Cardiac muscle cell (in vitro differentiated cells and primary cell): ENCODE data around the gene CERS6. TPM values are rescaled to one million over a fixed set of nuclear protein-coding genes. Genes with fewer than 3 reads are reported as not detected.

ENCODE experiments used
- DNase-seq, 2 donors: peaks; one replicate each; pipeline versions ENCODE4 v3.0.0 to v3.0.0-alpha.2; 2010 to 2017; ENCODE audit warnings: low read depth in 1 of 2, low spot score in 1 of 2
- H3K27ac ChIP-seq: fragments of 200-600 bp; sonication (generic); 2 replicates; pipeline ENCODE4 v1.5.1; 2016
- H3K27me3 ChIP-seq: fragments of 200-600 bp; sonication (generic); 2 replicates; pipeline ENCODE4 v1.6.0; 2016; ENCODE audit warnings: control low read depth
- H3K36me3 ChIP-seq: fragments of 200-600 bp; sonication (generic); 2 replicates; pipeline ENCODE4 v1.5.1; 2016; ENCODE audit warnings: control low read depth
- H3K4me1 ChIP-seq: fragments of 200-600 bp; sonication (generic); 2 replicates; pipeline ENCODE4 v1.8.1; 2017; ENCODE audit warnings: low read depth, mild to moderate bottlenecking, mixed run types
- H3K4me3 ChIP-seq: fragments of 200-600 bp; sonication (generic); 2 replicates; pipeline ENCODE4 v1.5.1; 2016; ENCODE audit warnings: mild to moderate bottlenecking
- H3K9me3 ChIP-seq: fragments of 200-600 bp; sonication (generic); 2 replicates; pipeline ENCODE4 v1.5.1; 2017; ENCODE audit warnings: low read depth, mild to moderate bottlenecking, control low read depth
- polyA plus RNA-seq: library from polyadenylated mRNA; unstranded; fragments of >200 nt; fragmentation: Nextera tagmentation; extraction: Ambion mirVana; gene quantifications from 2 replicates; pipeline ENCODE4 v1.2.1, GENCODE V29; 2016
- total RNA-seq: library from RNA; depleted of rRNA; stranded (reverse); fragments of >200 nt; gene quantifications from 2 replicates; pipeline ENCODE4 v1.2.3, GENCODE V29; 2016
- TF ChIP-seq, protein P1 (sequence below): IDR thresholded peaks from 2 replicates; pipeline ENCODE4 v1.5.1; 2012; ENCODE audit warnings: low read depth, mild to moderate bottlenecking, low read length

The CERS6 gene
- total and polyA plus RNA-seq, 2 experiments from 2014 or later, result 17.1 to 26.6 TPM

DNA sequence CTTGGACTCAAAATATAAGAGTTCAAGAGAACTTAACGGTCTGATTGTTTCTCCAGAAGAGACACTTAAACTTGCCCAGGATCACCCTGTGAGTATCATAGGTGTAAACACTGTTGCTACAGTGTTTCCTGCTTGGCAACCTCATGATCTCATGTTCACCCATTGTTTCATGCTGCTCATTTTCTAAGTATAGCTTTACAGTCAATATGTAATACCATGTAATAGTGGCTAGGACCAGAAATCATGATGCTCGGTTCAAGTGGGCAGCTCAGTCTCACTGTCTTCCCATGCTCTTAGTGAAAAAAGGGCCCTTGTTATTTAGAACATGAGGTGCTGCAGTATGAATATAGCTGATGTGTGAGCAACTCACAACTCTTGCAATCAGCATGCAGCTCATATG, 157.5 kb downstream of the CERS6 start:
- no peak overlapping the region for H3K4me3 ChIP-seq
- DNase-seq, result no peak
- H3K9me3 ChIP-seq, result no peaks in the 10 kb centered on the region
- H3K27ac ChIP-seq, result no peak overlapping the region
- H3K27me3 ChIP-seq, result no peaks in the 10 kb centered on the region
- no peaks in the 10 kb centered on the region for H3K4me1 ChIP-seq
- TF ChIP-seq, protein P1, sequence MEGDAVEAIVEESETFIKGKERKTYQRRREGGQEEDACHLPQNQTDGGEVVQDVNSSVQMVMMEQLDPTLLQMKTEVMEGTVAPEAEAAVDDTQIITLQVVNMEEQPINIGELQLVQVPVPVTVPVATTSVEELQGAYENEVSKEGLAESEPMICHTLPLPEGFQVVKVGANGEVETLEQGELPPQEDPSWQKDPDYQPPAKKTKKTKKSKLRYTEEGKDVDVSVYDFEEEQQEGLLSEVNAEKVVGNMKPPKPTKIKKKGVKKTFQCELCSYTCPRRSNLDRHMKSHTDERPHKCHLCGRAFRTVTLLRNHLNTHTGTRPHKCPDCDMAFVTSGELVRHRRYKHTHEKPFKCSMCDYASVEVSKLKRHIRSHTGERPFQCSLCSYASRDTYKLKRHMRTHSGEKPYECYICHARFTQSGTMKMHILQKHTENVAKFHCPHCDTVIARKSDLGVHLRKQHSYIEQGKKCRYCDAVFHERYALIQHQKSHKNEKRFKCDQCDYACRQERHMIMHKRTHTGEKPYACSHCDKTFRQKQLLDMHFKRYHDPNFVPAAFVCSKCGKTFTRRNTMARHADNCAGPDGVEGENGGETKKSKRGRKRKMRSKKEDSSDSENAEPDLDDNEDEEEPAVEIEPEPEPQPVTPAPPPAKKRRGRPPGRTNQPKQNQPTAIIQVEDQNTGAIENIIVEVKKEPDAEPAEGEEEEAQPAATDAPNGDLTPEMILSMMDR, result no peak
- no peaks in the 10 kb centered on the region for H3K36me3 ChIP-seq

DNA sequence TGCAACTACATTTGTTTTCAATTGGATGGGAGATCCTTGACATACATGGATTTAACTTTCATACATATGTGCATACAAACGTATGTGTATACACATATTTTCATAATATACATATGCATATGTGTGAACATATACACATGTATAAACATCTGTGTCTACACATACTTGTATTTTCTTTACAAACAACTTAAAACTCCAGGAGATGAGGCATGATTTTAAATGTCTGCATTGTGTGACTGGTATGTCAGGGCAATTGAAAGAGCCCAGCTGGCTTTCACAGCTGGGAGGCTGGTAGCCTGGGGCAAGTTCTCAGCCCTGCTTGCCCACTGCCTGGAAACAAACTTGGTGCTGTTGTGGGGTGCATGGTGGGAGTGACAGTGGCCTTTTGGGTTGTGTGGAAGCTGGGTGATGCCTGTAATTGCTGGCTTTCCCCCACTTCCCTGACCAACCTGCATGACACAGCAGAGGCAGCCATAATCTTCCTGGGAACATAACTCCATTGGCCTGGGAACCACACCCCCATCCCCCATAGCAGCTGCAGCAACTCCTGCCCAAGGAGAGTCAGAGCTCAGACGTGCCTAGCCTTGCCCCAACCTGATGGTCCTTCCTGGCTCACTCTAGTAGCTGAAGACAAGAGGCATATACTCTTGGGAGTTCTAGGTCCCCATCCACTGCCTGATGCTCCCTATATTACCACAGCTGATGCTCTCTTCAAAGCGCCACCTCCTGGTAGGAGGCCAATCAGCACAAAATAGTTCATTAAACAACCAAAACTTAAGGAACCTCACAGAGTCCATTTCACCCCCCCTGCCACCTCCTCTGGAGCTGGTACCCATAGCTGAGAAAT, 158.3 kb downstream of the CERS6 start:
- TF ChIP-seq, protein P1, result no peak
- Histone ChIP-seq H3K27me3 (no peaks in the 10 kb centered on the region), H3K36me3 (no peaks in the 10 kb centered on the region), H3K4me3 (no peak overlapping the region), H3K9me3 (no peaks in the 10 kb centered on the region), H3K4me1 (no peaks in the 10 kb centered on the region), H3K27ac (no peak overlapping the region)
- DNase-seq, result no peak

DNA sequence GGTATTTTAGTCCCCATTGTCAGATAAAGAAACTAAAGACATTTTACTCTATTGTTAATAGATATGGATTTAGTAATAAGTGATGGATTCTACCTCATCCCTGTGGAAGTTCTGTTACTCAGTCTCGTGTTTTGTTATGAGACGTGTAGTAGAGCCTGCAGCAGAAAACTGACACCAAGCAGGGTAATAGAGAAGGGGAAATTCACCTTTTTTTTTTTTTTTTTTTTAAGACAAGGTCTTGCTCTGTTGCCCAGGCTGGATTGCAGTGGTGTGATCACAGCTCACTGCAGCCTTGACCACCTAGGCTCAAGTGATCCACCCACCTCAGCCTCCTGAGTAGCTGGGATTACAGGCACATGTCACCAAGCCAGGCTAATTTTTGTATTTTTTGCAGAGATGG, 164.5 kb downstream of the CERS6 start:
- Histone ChIP-seq H3K36me3 (no peaks in the 10 kb centered on the region), H3K4me1 (no peaks in the 10 kb centered on the region), H3K9me3 (no peaks in the 10 kb centered on the region), H3K27ac (no peak overlapping the region), H3K27me3 (no peaks in the 10 kb centered on the region), H3K4me3 (no peak overlapping the region)
- TF ChIP-seq, protein P1, result no peak
- DNase-seq, result no peak

DNA sequence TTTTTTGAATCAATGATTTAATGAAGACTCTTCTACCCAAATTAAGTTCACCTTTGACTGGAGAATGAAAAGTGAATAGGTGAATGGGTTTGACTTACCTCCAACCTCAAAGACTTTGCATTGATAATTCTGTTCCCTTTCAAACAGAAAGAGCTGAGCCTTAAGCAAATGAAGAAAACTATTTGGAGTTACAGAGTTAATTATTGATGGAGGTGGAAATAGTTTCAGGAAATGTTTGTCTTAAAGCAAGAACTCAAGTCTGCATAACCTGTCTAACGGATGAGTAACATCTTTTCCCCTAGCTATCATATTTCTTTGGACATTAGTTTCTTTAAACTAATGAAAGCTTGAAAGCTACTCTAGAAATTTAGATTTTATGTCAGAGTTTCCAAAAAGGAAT, 166.5 kb downstream of the CERS6 start:
- no peaks in the 10 kb centered on the region for H3K9me3 ChIP-seq
- H3K36me3 ChIP-seq, result no peaks in the 10 kb centered on the region
- H3K27ac ChIP-seq, result no peak overlapping the region
- H3K27me3 ChIP-seq, result no peaks in the 10 kb centered on the region
- no peak overlapping the region for H3K4me3 ChIP-seq
- no peaks in the 10 kb centered on the region for H3K4me1 ChIP-seq
- DNase-seq, result no peak
- TF ChIP-seq, protein P1, result no peak

DNA sequence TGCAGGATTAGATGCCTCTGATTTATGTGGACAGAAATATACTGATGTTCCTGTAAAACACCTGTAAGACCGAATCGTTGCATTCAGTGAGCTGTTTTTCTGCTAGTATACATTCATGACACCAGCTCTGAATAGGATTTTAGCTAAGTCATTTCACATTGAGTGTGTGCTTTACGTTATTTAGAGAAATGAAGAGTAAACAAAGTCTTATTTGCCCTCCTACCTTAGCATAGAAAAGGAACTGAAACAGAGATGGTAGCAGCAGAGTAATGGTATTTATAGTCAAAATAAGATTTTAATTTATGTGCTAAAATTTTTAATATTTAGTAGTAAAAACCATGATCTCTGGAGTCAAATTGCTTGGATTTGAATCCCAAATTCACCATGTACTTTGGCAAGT, 168.0 kb downstream of the CERS6 start:
- no peaks in the 10 kb centered on the region for H3K27me3 ChIP-seq
- no peak overlapping the region for H3K4me3 ChIP-seq
- DNase-seq, result no peak
- no peaks in the 10 kb centered on the region for H3K36me3 ChIP-seq
- H3K9me3 ChIP-seq, result no peaks in the 10 kb centered on the region
- TF ChIP-seq, protein P1, result no peak
- no peaks in the 10 kb centered on the region for H3K4me1 ChIP-seq
- H3K27ac ChIP-seq, result no peak overlapping the region
